ENCODE measurements around the gene ESR1.

Gene ESR1

DNA sequence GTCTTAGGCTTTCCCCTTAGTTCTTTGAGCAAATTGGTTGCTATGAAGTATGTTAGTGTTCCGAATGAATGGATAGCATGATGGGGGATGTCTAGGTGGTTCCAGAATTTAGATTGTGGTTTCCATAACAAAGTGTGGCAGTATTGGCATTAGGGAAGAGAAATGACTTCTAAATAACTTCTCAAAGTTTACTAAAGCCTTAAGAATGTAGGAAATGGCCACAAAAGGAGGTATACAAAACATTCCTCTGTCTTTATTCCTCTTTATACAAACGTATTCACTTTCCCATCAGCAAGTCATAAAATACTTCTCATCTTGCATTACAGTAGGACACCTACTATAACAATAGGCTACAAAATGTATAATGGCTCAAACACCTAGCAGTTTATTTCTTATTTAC lies 279.6 kb downstream of the ESR1 start:
- Histone ChIP-seq H3K4me2 (ENCODE audit: low read depth, low read length) (no peak overlapping the region), H3K9me2 (replicated peaks; ENCODE audit: insufficient read depth, low read length) (no peaks in the 10 kb centered on the region), H3K36me3 (replicated peaks; ENCODE audit: insufficient read depth, low read length) (no peaks in the 10 kb centered on the region), H4K20me1 (ENCODE audit: insufficient read depth, low read length) (no peaks in the 10 kb centered on the region), H3K27ac (ENCODE audit: low read length) (no peak overlapping the region), H3K79me2 (ENCODE audit: low read length) (no peaks in the 10 kb centered on the region), H3K9me3 (replicated peaks; ENCODE audit: insufficient read depth, low read length) (no peaks in the 10 kb centered on the region), H3K4me3 (ENCODE audit: low read length) (no peak overlapping the region), H3K27me3 (replicated peaks; ENCODE audit: insufficient read depth, low read length) (no peaks in the 10 kb centered on the region), H3F3A (ENCODE audit: insufficient read depth, low read length) (no peaks in the 10 kb centered on the region), H3K9ac (ENCODE audit: low read length) (no peak overlapping the region), H2AFZ (ENCODE audit: low read length) (no peak overlapping the region), H3K4me1 (ENCODE audit: low read length) (no peaks in the 10 kb centered on the region)
- TF ChIP-seq, protein P1, sequence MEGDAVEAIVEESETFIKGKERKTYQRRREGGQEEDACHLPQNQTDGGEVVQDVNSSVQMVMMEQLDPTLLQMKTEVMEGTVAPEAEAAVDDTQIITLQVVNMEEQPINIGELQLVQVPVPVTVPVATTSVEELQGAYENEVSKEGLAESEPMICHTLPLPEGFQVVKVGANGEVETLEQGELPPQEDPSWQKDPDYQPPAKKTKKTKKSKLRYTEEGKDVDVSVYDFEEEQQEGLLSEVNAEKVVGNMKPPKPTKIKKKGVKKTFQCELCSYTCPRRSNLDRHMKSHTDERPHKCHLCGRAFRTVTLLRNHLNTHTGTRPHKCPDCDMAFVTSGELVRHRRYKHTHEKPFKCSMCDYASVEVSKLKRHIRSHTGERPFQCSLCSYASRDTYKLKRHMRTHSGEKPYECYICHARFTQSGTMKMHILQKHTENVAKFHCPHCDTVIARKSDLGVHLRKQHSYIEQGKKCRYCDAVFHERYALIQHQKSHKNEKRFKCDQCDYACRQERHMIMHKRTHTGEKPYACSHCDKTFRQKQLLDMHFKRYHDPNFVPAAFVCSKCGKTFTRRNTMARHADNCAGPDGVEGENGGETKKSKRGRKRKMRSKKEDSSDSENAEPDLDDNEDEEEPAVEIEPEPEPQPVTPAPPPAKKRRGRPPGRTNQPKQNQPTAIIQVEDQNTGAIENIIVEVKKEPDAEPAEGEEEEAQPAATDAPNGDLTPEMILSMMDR (IDR thresholded peaks at IDR 0.05; ENCODE audit: low read length) = no peak
- no peak for TF ChIP-seq EZH2phosphoT487 (IDR thresholded peaks at IDR 0.05; ENCODE audit: low read length)
- no peak for TF ChIP-seq EZH2 (optimal IDR thresholded peaks at IDR 0.05; ENCODE audit: low read depth, low read length)
- no peak for DNase-seq

DNA sequence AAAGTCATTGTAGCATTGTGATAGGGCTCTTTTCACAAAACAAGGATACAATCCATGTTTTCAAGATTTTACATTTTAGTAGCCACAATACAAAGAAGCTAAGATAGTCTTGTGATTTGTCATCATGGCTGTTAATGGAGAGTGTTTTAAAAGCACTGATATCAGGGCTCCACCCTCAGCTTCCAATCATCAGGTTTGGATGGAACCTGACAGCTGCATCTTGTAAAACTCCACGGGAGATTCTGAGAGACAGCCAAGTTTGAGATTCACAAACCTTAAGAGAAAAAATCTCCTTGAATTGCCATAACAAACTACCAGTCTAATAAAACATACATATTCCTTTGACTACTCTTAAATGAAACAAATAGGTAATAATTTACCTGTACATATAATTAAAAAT lies 280.2 kb downstream of the ESR1 start:
- Histone ChIP-seq H3K27ac (ENCODE audit: low read length) (no peak overlapping the region), H3K4me1 (ENCODE audit: low read length) (no peaks in the 10 kb centered on the region), H3K36me3 (replicated peaks; ENCODE audit: insufficient read depth, low read length) (no peaks in the 10 kb centered on the region), H3K4me3 (ENCODE audit: low read length) (no peak overlapping the region), H3K9me2 (replicated peaks; ENCODE audit: insufficient read depth, low read length) (no peaks in the 10 kb centered on the region), H3K4me2 (ENCODE audit: low read depth, low read length) (no peak overlapping the region), H3K27me3 (replicated peaks; ENCODE audit: insufficient read depth, low read length) (no peaks in the 10 kb centered on the region), H3F3A (ENCODE audit: insufficient read depth, low read length) (no peaks in the 10 kb centered on the region), H3K79me2 (ENCODE audit: low read length) (no peaks in the 10 kb centered on the region), H3K9ac (ENCODE audit: low read length) (no peak overlapping the region), H3K9me3 (replicated peaks; ENCODE audit: insufficient read depth, low read length) (no peaks in the 10 kb centered on the region), H4K20me1 (ENCODE audit: insufficient read depth, low read length) (no peaks in the 10 kb centered on the region), H2AFZ (ENCODE audit: low read length) (no peak overlapping the region)
- DNase-seq = no peak
- TF ChIP-seq EZH2phosphoT487 (IDR thresholded peaks at IDR 0.05; ENCODE audit: low read length) (no peak), EZH2 (optimal IDR thresholded peaks at IDR 0.05; ENCODE audit: low read depth, low read length) (no peak)
- TF ChIP-seq, protein P1 (IDR thresholded peaks at IDR 0.05; ENCODE audit: low read length) = no peak

DNA sequence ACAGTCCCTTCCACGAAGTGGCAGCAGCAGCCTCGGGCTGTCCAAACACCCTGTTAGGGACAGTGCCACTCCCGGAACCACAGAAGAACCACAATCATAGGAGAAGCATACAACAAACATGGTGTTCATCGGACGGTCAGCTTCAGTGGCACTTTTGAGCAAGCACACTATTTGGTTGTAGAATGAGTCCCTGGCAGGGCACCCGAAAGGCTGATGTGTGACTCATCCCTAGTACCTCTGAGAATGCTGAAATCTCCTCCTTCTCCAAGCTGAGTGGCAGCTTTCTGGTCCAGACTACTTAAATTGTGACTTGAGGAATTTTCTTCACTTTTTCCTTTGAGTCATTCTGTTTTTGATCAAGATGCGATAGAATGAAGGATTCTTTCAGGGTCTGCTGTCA lies 282.5 kb downstream of the ESR1 start:
- no peak overlapping the region for H3K9ac ChIP-seq (ENCODE audit: low read length)
- H3K9me3 ChIP-seq (replicated peaks; ENCODE audit: insufficient read depth, low read length) = no peaks in the 10 kb centered on the region
- TF ChIP-seq EZH2phosphoT487 (IDR thresholded peaks at IDR 0.05; ENCODE audit: low read length) (no peak), EZH2 (optimal IDR thresholded peaks at IDR 0.05; ENCODE audit: low read depth, low read length) (no peak)
- TF ChIP-seq, protein P1 (IDR thresholded peaks at IDR 0.05; ENCODE audit: low read length) = no peak
- H2AFZ ChIP-seq (ENCODE audit: low read length) = no peak overlapping the region
- H3K27me3 ChIP-seq (replicated peaks; ENCODE audit: insufficient read depth, low read length) = no peaks in the 10 kb centered on the region
- H3K4me1 ChIP-seq (ENCODE audit: low read length) = no peaks in the 10 kb centered on the region
- H4K20me1 ChIP-seq (ENCODE audit: insufficient read depth, low read length) = no peaks in the 10 kb centered on the region
- no peaks in the 10 kb centered on the region for H3K36me3 ChIP-seq (replicated peaks; ENCODE audit: insufficient read depth, low read length)
- no peaks in the 10 kb centered on the region for H3K9me2 ChIP-seq (replicated peaks; ENCODE audit: insufficient read depth, low read length)
- no peak overlapping the region for H3K4me3 ChIP-seq (ENCODE audit: low read length)
- no peak for DNase-seq
- H3F3A ChIP-seq (ENCODE audit: insufficient read depth, low read length) = no peaks in the 10 kb centered on the region
- H3K79me2 ChIP-seq (ENCODE audit: low read length) = no peaks in the 10 kb centered on the region
- H3K4me2 ChIP-seq (ENCODE audit: low read depth, low read length) = no peak overlapping the region
- H3K27ac ChIP-seq (ENCODE audit: low read length) = no peak overlapping the region

All from MM.1S (cell line).